Measurements from ENCODE around the gene CBR3.

The CBR3 gene

DNA sequence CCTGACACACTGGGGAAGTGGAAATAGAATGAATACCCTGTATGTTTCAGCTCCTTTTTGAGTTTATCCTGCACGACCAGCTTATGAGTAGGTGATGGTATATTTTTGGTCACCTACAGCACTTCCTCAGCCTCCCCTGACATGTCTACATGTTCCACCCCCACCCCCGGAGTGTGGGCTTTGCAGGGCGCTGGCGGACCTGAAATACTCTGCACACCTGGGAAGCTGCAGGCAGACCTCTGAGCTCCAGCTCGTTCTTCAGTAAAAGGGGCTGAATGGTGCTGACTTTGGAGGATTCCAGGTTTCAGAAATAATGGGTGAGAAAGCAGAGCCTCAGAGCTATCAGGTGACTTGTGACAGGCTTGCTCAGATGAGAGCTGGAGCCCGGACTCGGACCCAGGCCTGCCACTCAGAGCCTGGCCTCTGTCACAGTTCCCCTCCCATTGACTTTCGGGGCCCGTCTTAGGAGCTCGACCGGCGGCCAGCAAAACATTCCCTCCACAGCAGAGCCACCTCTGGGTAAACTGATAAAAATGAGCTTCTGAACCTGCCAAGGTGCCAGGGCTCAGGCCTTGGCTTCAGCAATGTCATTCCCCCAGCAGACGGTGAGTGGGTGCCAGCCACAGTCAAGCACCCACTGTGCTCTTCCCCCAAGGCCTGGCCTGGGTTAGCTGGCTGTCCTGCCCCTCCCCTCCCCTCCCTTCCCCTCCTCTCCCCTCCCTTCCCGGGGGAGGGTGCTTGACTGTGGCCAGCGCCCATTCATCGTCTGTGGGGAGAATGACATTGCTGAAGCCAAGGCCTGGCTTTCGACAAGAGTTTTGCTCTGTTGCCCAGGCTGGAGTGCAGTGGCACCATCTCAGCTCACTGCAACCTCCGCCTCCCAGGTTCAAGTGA, 51.9 kb downstream of the CBR3 start:
- DNase-seq (ENCODE audit: low read depth, low spot score) = no peak
- TF ChIP-seq, protein P1, sequence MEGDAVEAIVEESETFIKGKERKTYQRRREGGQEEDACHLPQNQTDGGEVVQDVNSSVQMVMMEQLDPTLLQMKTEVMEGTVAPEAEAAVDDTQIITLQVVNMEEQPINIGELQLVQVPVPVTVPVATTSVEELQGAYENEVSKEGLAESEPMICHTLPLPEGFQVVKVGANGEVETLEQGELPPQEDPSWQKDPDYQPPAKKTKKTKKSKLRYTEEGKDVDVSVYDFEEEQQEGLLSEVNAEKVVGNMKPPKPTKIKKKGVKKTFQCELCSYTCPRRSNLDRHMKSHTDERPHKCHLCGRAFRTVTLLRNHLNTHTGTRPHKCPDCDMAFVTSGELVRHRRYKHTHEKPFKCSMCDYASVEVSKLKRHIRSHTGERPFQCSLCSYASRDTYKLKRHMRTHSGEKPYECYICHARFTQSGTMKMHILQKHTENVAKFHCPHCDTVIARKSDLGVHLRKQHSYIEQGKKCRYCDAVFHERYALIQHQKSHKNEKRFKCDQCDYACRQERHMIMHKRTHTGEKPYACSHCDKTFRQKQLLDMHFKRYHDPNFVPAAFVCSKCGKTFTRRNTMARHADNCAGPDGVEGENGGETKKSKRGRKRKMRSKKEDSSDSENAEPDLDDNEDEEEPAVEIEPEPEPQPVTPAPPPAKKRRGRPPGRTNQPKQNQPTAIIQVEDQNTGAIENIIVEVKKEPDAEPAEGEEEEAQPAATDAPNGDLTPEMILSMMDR (IDR thresholded peaks at IDR 0.05; ENCODE audit: low read depth, low read length) = no peak
- no peak overlapping the region for H3K4me3 ChIP-seq (ENCODE audit: low read depth, low read length)
- in situ Hi-C loops (cut with HindIII; ENCODE audit: low sequenced_read_pairs) = no loop called here

- DNase-seq (ENCODE audit: low read depth, low spot score) = no peak
- in situ Hi-C loops (cut with HindIII; ENCODE audit: low sequenced_read_pairs) = no loop called here
- TF ChIP-seq, protein P1 (IDR thresholded peaks at IDR 0.05; ENCODE audit: low read depth, low read length) = no peak
- no peak overlapping the region for H3K4me3 ChIP-seq (ENCODE audit: low read depth, low read length)
Observed at GRCh38 chr21:36188081-36188681, 53.3 kb downstream of the CBR3 start.

GRCh38 chr21:36188937-36189336, 54.1 kb downstream of the CBR3 start:
- no peak for DNase-seq (ENCODE audit: low read depth, low spot score)
- TF ChIP-seq, protein P1 (IDR thresholded peaks at IDR 0.05; ENCODE audit: low read depth, low read length) = no peak
- H3K4me3 ChIP-seq (ENCODE audit: low read depth, low read length) = no peak overlapping the region
- in situ Hi-C loops (cut with HindIII; ENCODE audit: low sequenced_read_pairs) = no loop called here

DNA sequence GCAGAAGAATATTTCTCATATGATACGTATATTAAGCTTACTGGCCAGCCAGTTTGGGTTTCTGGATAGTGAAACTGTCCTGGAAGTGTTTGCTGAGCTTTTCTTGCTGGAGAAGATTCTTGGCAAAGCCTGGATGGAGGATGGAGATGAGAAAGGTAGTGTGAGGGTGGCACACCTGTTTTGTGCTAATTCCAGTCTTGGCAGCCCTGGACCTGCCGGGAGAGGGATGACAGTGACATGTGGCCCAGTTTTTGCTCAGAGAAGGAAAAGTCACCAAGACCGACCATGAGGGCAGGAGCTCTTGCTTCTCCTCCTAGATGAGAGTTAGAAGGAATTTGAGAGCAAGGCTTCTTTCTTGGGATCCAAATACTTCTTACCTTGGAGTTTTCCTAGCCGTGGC, 55.9 kb downstream of the CBR3 start:
- no peak overlapping the region for H3K4me3 ChIP-seq (ENCODE audit: low read depth, low read length)
- TF ChIP-seq, protein P1 (IDR thresholded peaks at IDR 0.05; ENCODE audit: low read depth, low read length) = no peak
- DNase-seq (ENCODE audit: low read depth, low spot score) = no peak
- in situ Hi-C loops (cut with HindIII; ENCODE audit: low sequenced_read_pairs) = loop anchor here (10.0 kb wide), 1 partner anchor 74 kb away; no protein-coding TSS in a partner anchor

DNA sequence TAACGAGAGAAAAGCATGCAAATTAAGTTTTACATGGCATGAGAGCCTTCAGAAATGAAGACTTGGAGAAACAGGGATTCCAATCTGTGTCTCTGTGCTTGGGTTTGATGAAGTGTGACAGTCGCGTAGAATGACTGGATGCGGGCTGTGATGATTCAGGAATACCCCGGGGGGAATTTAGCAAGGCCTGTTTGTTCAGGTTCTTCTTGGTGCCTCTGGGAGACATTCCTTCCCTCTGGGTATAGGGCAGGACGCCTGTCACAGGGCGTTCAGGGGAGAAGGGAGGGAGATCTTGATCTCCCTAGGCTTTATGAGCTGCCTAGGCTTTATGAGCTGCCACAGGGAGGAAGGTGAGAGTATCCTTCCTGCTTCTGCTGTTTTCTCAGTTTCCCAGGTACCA, 58.3 kb downstream of the CBR3 start:
- TF ChIP-seq, protein P1 (IDR thresholded peaks at IDR 0.05; ENCODE audit: low read depth, low read length) = no peak
- no peak overlapping the region for H3K4me3 ChIP-seq (ENCODE audit: low read depth, low read length)
- DNase-seq (ENCODE audit: low read depth, low spot score) = no peak
- in situ Hi-C loops (cut with HindIII; ENCODE audit: low sequenced_read_pairs) = loop anchor here (10.0 kb wide), 1 partner anchor 72 kb away; no protein-coding TSS in a partner anchor

DNA sequence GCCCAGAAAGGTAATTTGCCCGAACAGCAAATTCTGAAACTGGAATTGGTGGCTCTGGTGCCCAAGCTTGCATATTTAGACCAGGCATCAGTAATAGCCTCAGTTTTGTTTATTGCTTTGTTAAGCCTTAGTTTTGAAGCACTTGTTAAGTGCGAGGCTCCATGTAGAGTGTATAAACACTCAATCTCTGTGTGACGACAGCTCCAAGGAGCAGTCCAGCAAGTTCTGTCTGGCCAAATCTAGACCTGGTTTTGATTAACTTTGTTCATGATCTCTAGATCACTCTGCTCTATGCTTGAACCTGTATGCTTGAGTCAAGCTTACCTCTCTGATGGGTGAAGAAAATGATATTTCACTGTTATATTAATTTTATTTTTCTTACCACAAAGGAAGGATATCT, 59.1 kb downstream of the CBR3 start:
- TF ChIP-seq, protein P1 (IDR thresholded peaks at IDR 0.05; ENCODE audit: low read depth, low read length) = no peak
- no peak for DNase-seq (ENCODE audit: low read depth, low spot score)
- no peak overlapping the region for H3K4me3 ChIP-seq (ENCODE audit: low read depth, low read length)
- in situ Hi-C loops (cut with HindIII; ENCODE audit: low sequenced_read_pairs) = loop anchor here (10.0 kb wide), 1 partner anchor 71 kb away; no protein-coding TSS in a partner anchor

Data from astrocyte of the spinal cord (primary cell).